Measurements from ENCODE around the gene SERINC5. TPM values are rescaled to one million over a fixed set of nuclear protein-coding genes. Genes with fewer than 3 reads are reported as not detected.
A peak's percentile ranks its signal among the peaks of the same experiment; 100 is the strongest.
"Not testable (repeated sequence)": the region's sequence is repeated elsewhere in the genome, so short reads cannot be mapped to it uniquely, and the experiment has no call there.

The SERINC5 gene
- total RNA-seq, 5 donors from 2014 or later (not counting 1 experiment from before 2014, with no cell fraction given): 109 to 170 (median 112) TPM

DNA sequence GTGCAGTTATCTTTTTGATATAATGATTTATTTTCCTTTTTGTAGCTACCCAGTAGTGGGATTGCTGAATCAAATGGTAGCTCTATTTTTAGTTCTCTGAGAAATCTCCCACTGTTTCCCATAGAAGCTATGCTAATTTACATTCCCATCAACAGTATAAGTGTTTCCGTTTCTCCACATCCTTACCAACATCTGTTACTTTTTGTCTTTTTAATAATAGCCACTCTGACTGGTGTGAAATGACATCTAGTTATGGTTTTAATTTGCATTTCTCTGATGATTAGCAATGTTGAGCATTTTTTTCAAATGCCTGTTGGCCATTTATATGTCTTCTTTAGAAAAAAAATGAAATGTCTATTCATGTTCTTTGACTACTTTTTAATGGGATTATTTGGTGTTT lies 94.7 kb downstream of the SERINC5 start:
- Mint-ChIP-seq H3K4me1 (peaks cover 39 to 46% (median 44%) of the 10 kb centered on the region in 3 donors), H3K9me3 (no peaks in the 10 kb centered on the region), H3K36me3 (peaks cover 79% of the 10 kb centered on the region), H3K27me3 (no peaks in the 10 kb centered on the region), H3K4me3 (no peak overlapping the region), H3K27ac (peak overlapping the region; percentile 66)
- H3K9me3 ChIP-seq: no peaks in the 10 kb centered on the region
- no peak overlapping the region for H3K4me3 ChIP-seq (ENCODE audit: control insufficient read depth in 1 of 2, extremely low read depth in 1 of 2, low read length in 1 of 2)
- peaks cover 0 to 2% of the 10 kb centered on the region in 2 experiments for H3K4me1 ChIP-seq (ENCODE audit: control insufficient read depth in 1 of 2, extremely low read depth in 1 of 2, insufficient read depth in 2 of 2, low read length in 2 of 2)
- POLR2A ChIA-PET: interaction anchor here (0.8 to 1.0 kb wide), 2 partner anchors 10 to 39 kb away, joined by 3 to 4 read pairs; no protein-coding TSS in a partner anchor
- no peaks in the 10 kb centered on the region for H3K27me3 ChIP-seq (replicated peaks in 1 of 2; ENCODE audit: control insufficient read depth in 2 of 2, extremely low read depth in 1 of 2, insufficient read depth in 2 of 2, low read length in 1 of 2)
- no CpG with 5 or more reads among the region's 1 CpG for WGBS (ENCODE audit: insufficient coverage)
- H3K27ac ChIP-seq (ENCODE audit: low read length): no peak overlapping the region
- DNase-seq: no peak
- CTCF ChIA-PET: interaction anchor here in 1 of 2 donors (0.6 to 1.5 kb wide), 4 partner anchors 35 to 146 kb away, joined by 3 to 9 read pairs (median 3); no protein-coding TSS in a partner anchor
- peaks cover 12 to 69% of the 10 kb centered on the region in 2 donors for H3K36me3 ChIP-seq (ENCODE audit: control insufficient read depth in 2 of 2, extremely low read depth in 1 of 2, insufficient read depth in 1 of 2, low read length in 1 of 2)
- ATAC-seq (replicated peaks in 1 of 4): no peak

DNA sequence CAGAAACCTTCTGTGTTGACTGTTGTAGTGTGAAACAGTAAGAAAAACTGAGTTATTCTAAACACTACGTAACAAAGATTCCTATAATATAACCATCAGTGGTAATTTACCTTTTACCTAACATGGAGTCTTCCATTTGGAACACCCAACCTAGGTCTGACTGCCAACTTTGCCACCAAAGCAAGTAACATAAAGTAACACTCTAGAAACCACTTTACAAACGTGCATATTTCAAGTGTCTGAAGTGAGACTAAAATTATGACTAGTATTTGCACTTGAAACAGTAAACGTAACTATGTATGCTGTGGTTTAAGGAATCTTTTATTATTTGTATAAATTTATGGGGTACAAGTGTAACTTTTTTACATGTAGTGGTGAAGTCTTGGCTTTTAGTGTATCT lies 95.6 kb downstream of the SERINC5 start:
- peak overlapping the region; percentile 49 to 85 for H3K27ac Mint-ChIP-seq
- Histone ChIP-seq H3K9me3 (no peaks in the 10 kb centered on the region), H3K4me3 (ENCODE audit: control insufficient read depth in 1 of 2, extremely low read depth in 1 of 2, low read length in 1 of 2) (no peak overlapping the region), H3K4me1 (ENCODE audit: control insufficient read depth in 1 of 2, extremely low read depth in 1 of 2, insufficient read depth in 2 of 2, low read length in 2 of 2) (no peaks in the 10 kb centered on the region), H3K36me3 (ENCODE audit: control insufficient read depth in 2 of 2, extremely low read depth in 1 of 2, insufficient read depth in 1 of 2, low read length in 1 of 2) (peaks cover 12 to 70% of the 10 kb centered on the region in 2 donors), H3K27ac (ENCODE audit: low read length) (no peak overlapping the region), H3K27me3 (replicated peaks in 1 of 2; ENCODE audit: control insufficient read depth in 2 of 2, extremely low read depth in 1 of 2, insufficient read depth in 2 of 2, low read length in 1 of 2) (no peaks in the 10 kb centered on the region)
- CTCF ChIA-PET: no interaction called here
- ATAC-seq (replicated peaks in 1 of 4) (no peak), DNase-seq (no peak)
- H3K9me3 Mint-ChIP-seq: no peaks in the 10 kb centered on the region
- H3K36me3 Mint-ChIP-seq: peaks cover 76% of the 10 kb centered on the region
- H3K4me3 Mint-ChIP-seq: no peak overlapping the region
- H3K4me1 Mint-ChIP-seq: peaks cover 32 to 41% (median 38%) of the 10 kb centered on the region in 3 donors
- no peaks in the 10 kb centered on the region for H3K27me3 Mint-ChIP-seq
- WGBS (ENCODE audit: insufficient coverage): no CpG with 5 or more reads among the region's 3 CpGs
- POLR2A ChIA-PET: no interaction called here

GRCh38 chr5:80159133-80159815 lies 96.6 kb downstream of the SERINC5 start:
- Mint-ChIP-seq H3K4me3 (no peak overlapping the region), H3K27me3 (no peaks in the 10 kb centered on the region), H3K4me1 (peaks cover 31 to 44% (median 38%) of the 10 kb centered on the region in 3 donors), H3K36me3 (peaks cover 75% of the 10 kb centered on the region), H3K9me3 (no peaks in the 10 kb centered on the region), H3K27ac (peak overlapping the region; percentile 70 to 85)
- Histone ChIP-seq H3K4me1 (ENCODE audit: control insufficient read depth in 1 of 2, extremely low read depth in 1 of 2, insufficient read depth in 2 of 2, low read length in 2 of 2) (no peaks in the 10 kb centered on the region), H3K9me3 (no peaks in the 10 kb centered on the region), H3K36me3 (ENCODE audit: control insufficient read depth in 2 of 2, extremely low read depth in 1 of 2, insufficient read depth in 1 of 2, low read length in 1 of 2) (peaks cover 9 to 66% of the 10 kb centered on the region in 2 donors), H3K27me3 (replicated peaks in 1 of 2; ENCODE audit: control insufficient read depth in 2 of 2, extremely low read depth in 1 of 2, insufficient read depth in 2 of 2, low read length in 1 of 2) (no peaks in the 10 kb centered on the region), H3K27ac (ENCODE audit: low read length) (no peak overlapping the region), H3K4me3 (ENCODE audit: control insufficient read depth in 1 of 2, extremely low read depth in 1 of 2, low read length in 1 of 2) (no peak overlapping the region)
- no peak for DNase-seq
- WGBS (ENCODE audit: insufficient coverage): 90% methylated on average over 2 of the region's 3 CpGs
- POLR2A ChIA-PET: no interaction called here
- CTCF ChIA-PET: no interaction called here
- ATAC-seq (replicated peaks in 1 of 4): no peak

DNA sequence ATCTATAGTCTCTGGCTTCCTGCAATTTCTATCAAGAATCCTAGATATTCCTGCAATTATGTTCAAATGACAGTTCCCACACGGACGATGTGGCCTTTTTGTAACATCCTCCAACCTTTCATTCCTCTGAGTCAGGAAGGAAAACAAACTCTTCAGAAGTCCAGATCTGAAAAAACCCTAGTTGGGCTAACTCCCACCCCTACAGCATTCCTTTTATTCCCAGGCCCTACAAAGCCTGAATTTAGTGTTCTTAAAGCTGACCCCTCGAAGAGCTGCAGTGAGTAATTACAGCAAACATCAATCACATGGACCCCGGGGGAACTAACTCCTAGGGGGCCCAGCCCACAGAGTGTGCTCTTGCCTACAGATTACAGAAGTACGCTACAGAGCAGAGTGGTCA lies 99.7 kb downstream of the SERINC5 start:
- Histone ChIP-seq H3K4me3 (ENCODE audit: control insufficient read depth in 1 of 2, extremely low read depth in 1 of 2, low read length in 1 of 2) (no peak overlapping the region), H3K36me3 (ENCODE audit: control insufficient read depth in 2 of 2, extremely low read depth in 1 of 2, insufficient read depth in 1 of 2, low read length in 1 of 2) (peaks cover 11 to 53% of the 10 kb centered on the region in 2 donors), H3K27ac (ENCODE audit: low read length) (no peak overlapping the region), H3K9me3 (no peaks in the 10 kb centered on the region), H3K4me1 (ENCODE audit: control insufficient read depth in 1 of 2, extremely low read depth in 1 of 2, insufficient read depth in 2 of 2, low read length in 2 of 2) (peaks cover 20 to 28% of the 10 kb centered on the region in 2 experiments), H3K27me3 (replicated peaks in 1 of 2; ENCODE audit: control insufficient read depth in 2 of 2, extremely low read depth in 1 of 2, insufficient read depth in 2 of 2, low read length in 1 of 2) (no peaks in the 10 kb centered on the region)
- Mint-ChIP-seq H3K36me3 (peaks cover 60% of the 10 kb centered on the region), H3K9me3 (no peaks in the 10 kb centered on the region), H3K4me3 (no peak overlapping the region), H3K27ac (peak overlapping the region; percentile 69 to 96), H3K4me1 (peaks cover 52 to 61% (median 56%) of the 10 kb centered on the region in 3 donors), H3K27me3 (no peaks in the 10 kb centered on the region)
- WGBS (ENCODE audit: insufficient coverage): 96% methylated on average over 3 of the region's 5 CpGs
- ATAC-seq (replicated peaks in 1 of 4) (no peak), DNase-seq (no peak)
- POLR2A ChIA-PET: interaction anchor here (0.6 to 1.4 kb wide), 4 partner anchors 10 to 83 kb away, joined by 3 to 11 read pairs (median 4); no protein-coding TSS in a partner anchor
- CTCF ChIA-PET: interaction anchor here (0.6 to 1.1 kb wide), 4 partner anchors 16 to 82 kb away, joined by 3 to 4 read pairs (median 3); no protein-coding TSS in a partner anchor

- CTCF ChIA-PET: no interaction called here
- Histone ChIP-seq H3K36me3 (ENCODE audit: control insufficient read depth in 2 of 2, extremely low read depth in 1 of 2, insufficient read depth in 1 of 2, low read length in 1 of 2) (peaks cover 11 to 61% of the 10 kb centered on the region in 2 donors), H3K9me3 (no peaks in the 10 kb centered on the region), H3K27me3 (replicated peaks in 1 of 2; ENCODE audit: control insufficient read depth in 2 of 2, extremely low read depth in 1 of 2, insufficient read depth in 2 of 2, low read length in 1 of 2) (no peaks in the 10 kb centered on the region), H3K27ac (ENCODE audit: low read length) (no peak overlapping the region), H3K4me1 (ENCODE audit: control insufficient read depth in 1 of 2, extremely low read depth in 1 of 2, insufficient read depth in 2 of 2, low read length in 2 of 2) (peaks cover 29 to 42% of the 10 kb centered on the region in 2 experiments), H3K4me3 (ENCODE audit: control insufficient read depth in 1 of 2, extremely low read depth in 1 of 2, low read length in 1 of 2) (no peak overlapping the region)
- peak overlapping the region in 1 of 3 donors; percentile 66 for H3K4me3 Mint-ChIP-seq
- H3K27me3 Mint-ChIP-seq: no peaks in the 10 kb centered on the region
- no peak for ATAC-seq (replicated peaks in 1 of 4)
- H3K27ac Mint-ChIP-seq: peak overlapping the region; percentile 94 to 96
- H3K4me1 Mint-ChIP-seq: peaks cover 59 to 70% (median 70%) of the 10 kb centered on the region in 3 donors
- peaks cover 62% of the 10 kb centered on the region for H3K36me3 Mint-ChIP-seq
- no CpG with 5 or more reads among the region's 4 CpGs for WGBS (ENCODE audit: insufficient coverage)
- no peak for DNase-seq
- POLR2A ChIA-PET: interaction anchor here (0.7 to 1.0 kb wide), 2 partner anchors 27 to 107 kb away, joined by 3 to 4 read pairs; no protein-coding TSS in a partner anchor
- no peaks in the 10 kb centered on the region for H3K9me3 Mint-ChIP-seq
Observed at GRCh38 chr5:80154749-80155148, 101.1 kb downstream of the SERINC5 start.

DNA sequence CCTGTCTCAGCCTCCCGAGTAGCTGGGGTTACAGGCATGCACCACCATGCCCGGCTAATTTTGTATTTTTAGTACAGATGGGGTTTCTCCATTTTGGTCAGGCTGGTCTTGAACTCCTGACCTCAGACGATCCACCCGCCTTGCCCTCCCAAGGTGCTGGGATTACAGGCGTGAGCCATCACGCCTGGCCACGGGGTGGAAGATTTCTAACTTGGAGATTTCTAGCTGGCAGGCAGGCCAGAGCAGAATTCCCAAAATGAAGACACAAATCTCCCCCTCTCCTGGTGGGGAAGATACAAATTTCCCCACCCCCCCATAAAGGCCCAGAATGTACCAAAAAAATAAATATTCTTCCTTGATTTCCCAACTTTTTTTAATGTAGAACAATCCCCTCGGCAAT lies 101.6 kb downstream of the SERINC5 start:
- Mint-ChIP-seq H3K4me3 (peak overlapping the region in 1 of 3 donors; percentile 66), H3K4me1 (peaks cover 62 to 73% (median 72%) of the 10 kb centered on the region in 3 donors), H3K36me3 (peaks cover 60% of the 10 kb centered on the region), H3K27ac (peak overlapping the region; percentile 94 to 96)
- H3K27me3 Mint-ChIP-seq; ATAC-seq (replicated peaks in 1 of 4); DNase-seq; H3K9me3 ChIP-seq; H3K27me3 ChIP-seq (replicated peaks in 1 of 2; ENCODE audit: control insufficient read depth in 2 of 2, extremely low read depth in 1 of 2, insufficient read depth in 2 of 2, low read length in 1 of 2); H3K9me3 Mint-ChIP-seq; H3K4me3 ChIP-seq (ENCODE audit: control insufficient read depth in 1 of 2, extremely low read depth in 1 of 2, low read length in 1 of 2): not testable (repeated sequence)
- peaks cover 31 to 47% of the 10 kb centered on the region in 2 experiments for H3K4me1 ChIP-seq (ENCODE audit: control insufficient read depth in 1 of 2, extremely low read depth in 1 of 2, insufficient read depth in 2 of 2, low read length in 2 of 2)
- POLR2A ChIA-PET: interaction anchor here (0.7 kb wide), 2 partner anchors 11 to 39 kb away, joined by 3 read pairs; no protein-coding TSS in a partner anchor
- WGBS (ENCODE audit: insufficient coverage): 100% methylated on average over 5 of the region's 8 CpGs
- CTCF ChIA-PET: interaction anchor here in 1 of 2 donors (1.0 kb wide), 1 partner anchor 100 kb away, joined by 4 read pairs; no protein-coding TSS in a partner anchor
- H3K27ac ChIP-seq (ENCODE audit: low read length): peak overlapping the region; percentile 45
- peaks cover 11 to 61% of the 10 kb centered on the region in 2 donors for H3K36me3 ChIP-seq (ENCODE audit: control insufficient read depth in 2 of 2, extremely low read depth in 1 of 2, insufficient read depth in 1 of 2, low read length in 1 of 2)

All from T-cell (primary cell).